Stimulated activated CD8-positive, alpha-beta memory T cell treated with anti-CD3 and anti-CD28 coated beads, Interleukin-15, amount 100 ng/mL, for 24 hours (primary cell): Measurements from ENCODE around the gene GAS2.
A peak's percentile ranks its signal among the peaks of the same experiment; 100 is the strongest.

Experiments
- DNase-seq: peaks from one replicate; pipeline ENCODE4 v3.0.0-alpha.2; 2020; ENCODE audit warnings: low read depth

The GAS2 gene

GRCh38 chr11:22787551-22788162 lies 121.2 kb downstream of the GAS2 start:
- no peak for DNase-seq

GRCh38 chr11:22792497-22792896 lies 126.1 kb downstream of the GAS2 start:
- no peak for DNase-seq

GRCh38 chr11:22795914-22796313 lies 129.5 kb downstream of the GAS2 start:
- DNase-seq = no peak

DNA sequence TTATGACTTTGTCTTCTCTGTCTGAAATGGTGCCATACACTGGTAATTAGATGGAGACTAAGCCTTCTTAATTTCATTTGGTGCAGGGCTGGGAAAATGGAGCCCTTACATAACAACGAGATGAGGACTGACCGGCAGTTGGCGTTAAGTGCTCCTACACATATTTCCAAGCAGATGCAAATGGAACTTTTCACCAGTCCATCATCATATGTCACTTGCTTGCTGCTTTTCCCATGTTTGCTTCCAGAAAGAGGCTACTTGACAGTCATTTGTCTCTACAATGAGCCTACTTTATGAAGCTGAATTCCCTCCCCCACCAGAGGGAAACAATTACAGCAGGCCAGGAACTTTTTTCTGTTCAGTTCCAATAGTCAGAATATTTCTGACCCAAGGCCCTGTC lies 130.6 kb downstream of the GAS2 start:
- no peak for DNase-seq

GRCh38 chr11:22798901-22799300 lies 132.5 kb downstream of the GAS2 start:
- no peak for DNase-seq

DNA sequence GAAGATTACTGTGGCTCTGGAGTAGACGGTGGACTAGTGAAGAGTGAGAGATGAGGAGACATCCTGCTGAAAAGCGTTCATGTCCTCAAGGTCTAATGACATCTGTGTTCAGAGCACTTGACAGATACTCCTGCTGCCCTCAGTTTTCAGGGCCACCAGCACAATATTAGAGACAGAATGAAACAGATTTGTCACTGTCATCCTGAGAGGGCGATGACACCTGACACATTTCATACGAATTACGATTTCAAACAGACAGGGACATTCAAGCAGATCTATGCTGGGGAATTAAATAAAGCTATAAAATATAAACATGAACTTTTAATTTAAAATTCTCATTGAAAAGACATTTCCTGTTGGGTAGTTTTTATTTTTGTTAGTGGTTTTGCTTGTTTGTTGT lies 134.1 kb downstream of the GAS2 start:
- no peak for DNase-seq

DNA sequence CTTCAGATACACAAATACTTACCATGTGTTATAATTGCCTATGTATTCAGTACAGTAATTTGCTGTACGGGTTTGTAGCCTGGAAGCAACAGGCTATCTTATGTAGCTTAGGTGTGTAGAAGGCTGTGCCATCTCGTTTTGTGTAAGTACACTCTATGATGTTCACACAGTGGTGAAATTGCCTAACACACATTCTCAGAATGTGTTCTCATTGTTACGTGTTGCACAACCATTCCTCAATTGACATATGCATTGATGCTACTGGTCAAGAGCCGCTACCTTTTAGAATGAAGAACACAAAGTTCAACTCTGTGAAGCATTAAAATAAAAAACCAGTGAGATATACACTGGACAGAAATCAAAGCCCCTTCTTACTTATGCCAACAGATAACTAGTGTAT lies 136.4 kb downstream of the GAS2 start:
- no peak for DNase-seq

DNA sequence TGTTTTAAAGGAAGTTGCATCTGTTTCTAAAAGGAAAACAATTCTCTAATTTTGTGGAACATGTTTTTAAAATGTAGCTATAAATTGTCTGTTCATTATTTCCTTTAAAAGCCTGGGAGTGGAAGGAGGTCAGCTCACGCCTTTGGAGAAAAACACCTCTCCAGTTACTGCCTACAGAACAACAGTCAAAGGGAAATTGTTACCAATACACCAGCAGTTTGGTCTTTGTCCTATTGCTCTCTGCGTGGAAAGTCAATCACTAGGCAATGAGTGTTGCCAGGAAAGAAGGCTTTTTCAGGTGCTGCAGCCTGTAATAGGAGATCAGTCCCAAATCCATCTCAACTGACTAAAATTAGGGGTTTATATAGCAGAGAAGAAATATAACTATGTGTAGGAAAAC lies 141.0 kb downstream of the GAS2 start:
- no peak for DNase-seq

- DNase-seq = no peak
These were observed 141.6 kb downstream of the GAS2 start for GRCh38 chr11:22807855-22808570.

DNA sequence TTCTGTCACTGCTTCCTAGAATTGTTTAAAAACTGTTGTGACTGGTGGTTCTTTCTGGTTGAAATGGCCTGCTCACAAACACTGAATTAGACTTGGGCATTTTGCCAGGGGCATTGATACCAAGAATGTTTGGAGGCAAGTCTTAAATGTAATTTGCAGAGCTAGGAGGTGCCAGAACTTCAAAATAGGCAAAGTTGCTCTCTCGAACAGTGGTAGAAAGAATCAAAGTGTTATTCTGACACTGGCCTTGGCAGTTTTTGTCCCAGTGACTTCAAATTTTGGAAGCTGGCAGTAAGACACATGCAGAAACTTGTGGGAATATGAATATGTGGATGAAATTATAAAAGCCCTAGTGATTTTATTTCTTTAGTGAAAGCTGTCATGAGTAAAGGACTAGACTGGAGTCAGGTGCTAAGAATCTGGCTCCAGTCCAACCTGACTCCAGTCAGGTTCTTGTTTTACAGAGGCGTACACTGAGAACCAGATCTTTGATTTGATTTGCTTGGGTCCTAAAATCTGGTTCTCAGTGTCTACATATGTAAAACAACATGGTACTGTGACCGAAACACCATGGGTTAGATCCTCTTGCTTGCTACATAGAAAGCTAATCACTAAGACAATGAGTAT lies 142.3 kb downstream of the GAS2 start:
- DNase-seq = no peak

GRCh38 chr11:22809893-22810292 lies 143.5 kb downstream of the GAS2 start:
- no peak for DNase-seq

GRCh38 chr11:22822203-22822602 lies 155.8 kb downstream of the GAS2 start:
- no peak for DNase-seq

GRCh38 chr11:22828373-22828772 lies 162.0 kb downstream of the GAS2 start:
- no peak for DNase-seq

GRCh38 chr11:22829231-22830081 lies 163.0 kb downstream of the GAS2 start, which contains the start of gene SVIP:
Gene SVIP (minus strand): TSS chr11:22829801. CDS start chr11:22829748, 53 bp downstream.
- peak; percentile 91 for DNase-seq

GRCh38 chr11:22830082-22830414 lies 163.6 kb downstream of the GAS2 start:
- DNase-seq = no peak

GRCh38 chr11:22832315-22833015 lies 166.1 kb downstream of the GAS2 start:
- DNase-seq = no peak

GRCh38 chr11:22846726-22847125 lies 180.3 kb downstream of the GAS2 start:
- no peak for DNase-seq

GRCh38 chr11:22851477-22851876 lies 185.1 kb downstream of the GAS2 start:
- no peak for DNase-seq

GRCh38 chr11:22859756-22860155 lies 193.3 kb downstream of the GAS2 start:
- no peak for DNase-seq

GRCh38 chr11:22860241-22860640 lies 193.8 kb downstream of the GAS2 start, which contains the start of gene CCDC179:
Gene CCDC179 (minus strand): TSS chr11:22860474. CDS start chr11:22860421, 53 bp downstream.
- DNase-seq = no peak
